HG03558 (cell line): ENCODE results near the gene HMGA1.

Experiments used
- ATAC-seq: cut with Tn5 transposase; IDR thresholded peaks from one replicate; pipeline ENCODE4 v1.9.1; 2021; ENCODE audit warnings: moderate number of reproducible peaks; ENCODE audit not compliant: unreplicated experiment; ENCODE audit errors: extremely low read depth

Gene HMGA1

DNA sequence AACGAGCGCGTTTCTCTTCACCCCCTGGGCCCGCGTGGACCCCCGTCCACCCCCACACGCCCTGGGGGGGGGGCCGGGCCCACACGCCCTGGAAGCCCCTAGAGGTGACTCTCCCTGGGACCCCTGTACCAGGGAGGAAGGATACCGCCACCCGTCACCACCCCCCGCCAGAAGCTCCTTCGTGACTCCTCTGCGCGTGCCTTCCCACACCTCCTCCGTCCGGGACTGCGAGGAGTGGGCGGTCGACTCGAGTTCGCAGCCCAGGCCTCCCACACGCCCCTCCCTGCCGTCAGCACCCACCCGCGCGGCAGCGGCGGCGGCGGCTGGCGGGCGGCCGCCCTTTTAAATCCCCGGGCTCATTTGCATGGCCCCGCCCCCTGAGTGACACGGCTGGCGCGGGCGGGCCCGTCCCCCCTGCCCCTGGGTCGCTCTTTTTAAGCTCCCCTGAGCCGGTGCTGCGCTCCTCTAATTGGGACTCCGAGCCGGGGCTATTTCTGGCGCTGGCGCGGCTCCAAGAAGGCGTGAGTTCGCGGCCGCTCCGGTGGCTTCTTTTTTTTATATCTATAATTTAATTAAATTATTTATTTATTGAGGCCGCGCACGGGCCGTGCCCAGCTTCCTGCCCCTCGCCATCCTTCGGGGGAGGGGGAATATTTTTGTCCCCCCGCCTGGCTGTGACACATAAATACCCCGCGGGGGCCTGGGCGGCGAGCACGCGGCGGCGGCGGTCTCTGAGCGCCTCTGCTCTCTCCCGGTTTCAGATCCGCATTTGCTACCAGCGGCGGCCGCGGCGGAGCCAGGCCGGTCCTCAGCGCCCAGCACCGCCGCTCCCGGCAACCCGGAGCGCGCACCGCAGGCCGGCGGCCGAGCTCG lies at the start of gene HMGA1:
Gene HMGA1, plus strand, starts transcription at position 431 of the 873 bp plus-strand sequence. CDS start 3,908 bp downstream, outside the sequence.
- no peak for ATAC-seq

GRCh38 chr6:34189806-34190503 lies 46.7 kb upstream of the HMGA1 start:
- no peak for ATAC-seq

- ATAC-seq: no peak
Observed at GRCh38 chr6:34190504-34191122, 46.1 kb upstream of the HMGA1 start.

GRCh38 chr6:34194772-34195171 lies 41.9 kb upstream of the HMGA1 start:
- ATAC-seq: no peak

DNA sequence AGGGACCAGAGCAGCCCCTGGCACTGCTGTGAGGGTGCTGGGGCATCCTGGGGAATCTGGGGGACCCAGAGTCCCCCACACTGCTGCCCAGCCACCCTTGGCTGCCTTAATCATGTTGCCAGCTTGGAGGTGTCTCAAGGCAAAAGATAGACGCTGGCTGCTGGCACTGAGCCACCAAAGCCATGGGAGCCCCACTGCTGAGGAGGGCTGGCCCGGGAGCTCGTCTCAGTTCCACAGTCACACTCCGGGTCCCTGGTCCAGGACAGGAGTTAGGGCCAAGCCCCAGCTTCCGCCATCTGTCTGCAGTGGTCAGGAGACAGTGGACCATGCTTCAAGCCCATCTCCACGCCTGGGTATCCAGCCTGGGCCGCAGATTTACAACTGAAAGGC lies 41.0 kb upstream of the HMGA1 start:
- no peak for ATAC-seq

GRCh38 chr6:34196116-34196832 lies 40.4 kb upstream of the HMGA1 start:
- ATAC-seq: no peak

DNA sequence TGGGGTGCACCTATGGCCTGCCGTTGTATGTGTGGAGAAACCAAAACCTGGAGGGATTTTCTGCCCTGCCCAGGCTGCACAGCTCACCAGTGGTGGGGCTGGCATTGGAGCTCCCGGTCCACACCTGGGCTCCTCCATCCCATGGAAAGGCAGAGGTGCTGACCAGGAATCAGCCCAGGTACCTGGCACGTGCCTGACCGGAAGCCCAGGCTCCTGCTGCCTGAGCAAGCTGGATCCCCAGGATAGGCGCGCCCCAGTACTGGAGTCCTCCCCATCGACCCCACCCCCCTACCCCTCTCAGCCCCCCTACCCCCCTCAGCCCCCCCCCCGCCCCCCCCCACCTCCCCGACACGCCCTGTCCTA lies 39.9 kb upstream of the HMGA1 start:
- ATAC-seq: no peak

GRCh38 chr6:34200340-34200971 lies 36.2 kb upstream of the HMGA1 start:
- no peak for ATAC-seq

DNA sequence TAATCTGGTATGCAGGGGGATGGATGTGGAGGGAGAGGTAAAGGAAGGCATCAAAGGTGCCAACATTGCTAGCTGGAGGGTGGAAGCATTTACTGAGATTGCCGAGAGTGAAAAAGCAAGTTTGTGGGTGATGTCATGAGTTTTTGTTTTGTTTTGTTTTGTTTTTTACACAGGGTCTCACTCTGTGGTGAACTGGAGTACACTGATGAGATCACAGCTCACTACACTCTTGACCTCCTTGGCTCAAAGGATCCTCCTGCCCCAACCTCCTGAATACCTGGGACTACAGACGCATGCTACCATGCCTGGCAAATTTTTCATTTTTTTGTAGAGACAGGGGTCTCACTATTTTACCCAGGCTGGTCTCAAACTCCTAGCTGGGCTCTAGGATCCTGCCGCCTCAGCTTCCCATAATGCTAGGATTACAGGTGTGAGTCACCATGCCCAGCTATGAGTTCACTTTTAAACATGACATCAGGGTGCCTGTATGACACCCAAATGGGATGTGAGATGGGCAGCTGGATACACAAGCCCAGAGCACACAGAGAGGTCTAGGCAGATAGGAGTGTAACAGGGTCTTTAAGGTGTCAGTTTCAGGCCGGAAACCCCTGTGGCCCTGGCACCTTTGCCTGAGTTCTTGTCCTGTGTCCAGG lies 35.1 kb upstream of the HMGA1 start:
- ATAC-seq: no peak

DNA sequence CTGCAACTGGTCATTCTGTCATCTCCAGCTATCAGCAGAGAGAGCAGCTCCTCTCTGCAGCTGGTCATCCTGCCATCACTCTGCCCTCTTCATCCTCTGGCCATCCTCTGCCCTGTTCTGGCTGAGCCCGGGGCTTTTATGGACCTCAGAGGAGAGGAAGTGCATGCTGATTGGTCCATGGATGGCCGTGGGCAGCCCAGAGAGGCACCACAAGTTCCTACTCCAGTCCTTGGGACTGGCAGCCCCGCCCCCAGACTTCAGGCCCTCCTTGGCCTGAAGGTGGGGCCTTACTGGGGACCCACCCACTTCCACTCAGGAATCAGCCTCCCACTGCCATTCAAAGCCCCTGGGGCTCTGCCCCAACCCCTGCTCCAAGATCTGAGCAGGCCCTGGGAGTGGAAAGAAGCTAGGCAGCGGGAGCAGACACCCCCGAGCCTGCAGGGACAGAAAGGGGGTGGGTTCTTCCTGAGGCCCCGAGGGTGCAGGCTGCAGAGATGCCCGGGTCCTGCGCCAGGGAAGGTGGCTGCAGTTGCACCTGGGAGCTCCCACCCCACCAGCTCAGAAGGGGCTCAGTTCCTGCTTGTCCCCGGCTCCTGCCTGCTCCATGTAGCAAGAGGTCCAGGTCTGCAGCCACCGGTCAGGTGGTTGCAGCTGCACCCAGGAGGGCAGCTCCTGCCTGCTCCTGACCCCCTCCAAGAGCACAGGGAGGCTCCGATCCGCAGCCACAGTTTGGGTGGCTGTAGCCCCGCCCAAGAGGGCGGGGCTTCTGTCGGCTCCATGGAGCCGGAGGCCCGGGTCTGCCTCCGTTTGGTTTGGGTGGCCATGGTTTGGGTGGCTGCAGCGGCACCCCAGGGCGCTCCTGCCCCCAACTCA lies 34.1 kb upstream of the HMGA1 start:
- no peak for ATAC-seq

GRCh38 chr6:34204693-34205092 lies 32.0 kb upstream of the HMGA1 start:
- ATAC-seq: no peak

- ATAC-seq: no peak
Observed at GRCh38 chr6:34205466-34205865, 31.2 kb upstream of the HMGA1 start.

- ATAC-seq: no peak
Observed at GRCh38 chr6:34205916-34206315, 30.8 kb upstream of the HMGA1 start.

- ATAC-seq: no peak
Observed at GRCh38 chr6:34206726-34207125, 29.9 kb upstream of the HMGA1 start.

DNA sequence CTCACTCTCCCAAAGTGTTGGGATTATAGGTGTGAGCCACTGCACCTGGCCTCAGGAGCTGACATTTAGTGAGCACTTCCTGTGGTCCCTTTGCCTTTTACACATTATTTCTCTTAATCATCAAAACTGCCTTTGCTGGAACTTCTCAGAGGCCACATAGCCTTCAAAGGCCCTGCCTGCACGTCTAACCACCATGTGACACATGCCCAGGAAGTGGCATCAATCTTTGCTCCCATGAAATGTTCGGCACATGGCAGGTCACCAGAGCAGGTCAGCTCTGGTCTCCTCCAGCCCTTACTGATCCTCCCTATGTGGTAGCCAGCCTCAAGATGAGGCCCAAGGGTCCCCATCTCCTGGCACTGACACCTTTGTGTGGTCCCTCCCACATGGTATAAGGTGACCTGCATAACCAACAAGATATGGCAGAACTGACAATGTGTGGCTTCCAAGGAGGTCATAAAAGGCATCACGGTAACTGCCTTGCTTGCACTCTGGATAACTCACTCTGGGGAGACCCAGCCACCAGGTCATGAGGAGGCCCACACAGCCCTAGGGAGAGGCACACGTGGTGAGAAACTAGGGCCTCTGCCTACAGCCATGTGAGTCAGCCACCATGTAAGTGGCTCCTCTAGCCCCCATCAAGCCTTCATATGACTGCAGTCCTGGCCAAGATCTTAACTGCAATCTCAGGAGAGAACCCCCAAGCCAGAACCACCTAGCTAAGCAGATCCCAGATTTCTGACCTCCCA lies 28.8 kb upstream of the HMGA1 start:
- no peak for ATAC-seq

DNA sequence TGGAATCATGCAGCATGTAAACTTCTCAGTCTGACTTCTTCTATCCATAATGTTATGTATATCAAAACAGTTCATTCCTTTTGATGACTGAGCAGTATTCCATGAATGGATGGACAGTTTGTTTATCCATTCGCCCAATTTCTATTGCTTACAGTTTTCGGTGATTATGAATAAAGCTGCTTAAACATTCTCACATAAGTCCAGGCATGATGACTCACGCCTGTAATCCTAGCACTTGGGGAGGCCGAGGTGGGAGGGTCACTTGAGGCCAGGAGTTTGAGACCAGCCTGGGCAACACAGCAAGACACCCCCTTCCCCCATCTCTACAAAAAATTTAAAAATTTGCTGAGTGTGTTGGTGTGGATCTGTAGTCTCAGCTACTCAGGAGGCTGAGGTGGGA lies 22.9 kb upstream of the HMGA1 start:
- ATAC-seq: no peak

GRCh38 chr6:34218691-34219090 lies 18.0 kb upstream of the HMGA1 start:
- no peak for ATAC-seq

DNA sequence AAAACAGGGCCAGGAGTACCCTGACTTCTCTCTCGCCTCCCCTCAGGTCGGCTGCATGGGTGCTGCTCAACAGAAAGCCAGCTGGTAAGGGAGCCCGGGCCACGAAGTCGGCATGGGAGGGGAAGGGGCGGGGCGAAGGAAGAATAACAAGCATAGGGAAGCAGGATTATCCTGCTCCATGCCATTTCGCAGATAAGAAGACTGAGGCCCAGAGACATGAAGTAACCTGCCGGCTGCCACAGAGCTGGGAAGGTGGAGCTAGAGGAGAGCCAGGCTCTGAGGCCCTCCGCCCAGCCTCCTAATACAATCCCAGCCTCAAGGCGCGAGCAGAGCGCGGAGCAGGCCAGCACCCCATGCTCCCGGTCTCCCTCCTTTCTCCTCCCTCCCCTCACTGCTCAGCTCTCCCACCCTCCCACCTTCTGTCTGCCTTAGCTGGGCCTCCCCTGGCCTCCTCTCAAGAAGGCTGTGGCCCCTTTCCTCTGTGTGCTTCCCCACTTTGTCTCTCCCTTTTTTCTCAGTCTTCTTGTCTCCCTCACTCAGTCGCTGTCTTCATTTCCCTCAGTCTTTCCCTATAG lies 13.2 kb upstream of the HMGA1 start:
- no peak for ATAC-seq
